GM18498 (cell line): ENCODE data around the gene CCR2.
"Not testable (repeated sequence)": the region's sequence is repeated elsewhere in the genome, so short reads cannot be mapped to it uniquely, and the experiment has no call there.

Experiments used
- ATAC-seq: cut with Tn5 transposase; IDR thresholded peaks from one replicate; pipeline ENCODE4 v1.9.1; 2021; ENCODE audit warnings: mild to moderate bottlenecking, moderate library complexity; ENCODE audit not compliant: unreplicated experiment

CCR2 gene

GRCh38 chr3:46353647-46354410, at the start of gene CCR2:
CCR2 (plus strand) TSS chr3:46354111; CDS start chr3:46357528, 3,417 bp downstream.
- ATAC-seq, result no peak

GRCh38 chr3:46304739-46305138, 49.2 kb upstream of the CCR2 start:
- ATAC-seq, result no peak

GRCh38 chr3:46312991-46313390, 40.9 kb upstream of the CCR2 start:
- no peak for ATAC-seq

- ATAC-seq, result peak; percentile 72
Measured at GRCh38 chr3:46314517-46314916, 39.4 kb upstream of the CCR2 start.

- ATAC-seq, result no peak
Measured at GRCh38 chr3:46316206-46316605, 37.7 kb upstream of the CCR2 start.

- ATAC-seq, result no peak
Measured at GRCh38 chr3:46318207-46318927, 35.5 kb upstream of the CCR2 start.

- ATAC-seq, result peak; percentile 59
Measured at GRCh38 chr3:46321461-46322104, 32.3 kb upstream of the CCR2 start.

- ATAC-seq, result no peak
Measured at GRCh38 chr3:46324036-46324435, 29.9 kb upstream of the CCR2 start.

- ATAC-seq, result no peak
Measured at GRCh38 chr3:46325645-46326300, 28.1 kb upstream of the CCR2 start.

- not testable (repeated sequence) for ATAC-seq
Measured at GRCh38 chr3:46330676-46331075, 23.2 kb upstream of the CCR2 start.

- ATAC-seq, result no peak
Measured at GRCh38 chr3:46334741-46335478, 19.0 kb upstream of the CCR2 start.

GRCh38 chr3:46335541-46335940, 18.4 kb upstream of the CCR2 start:
- no peak for ATAC-seq

GRCh38 chr3:46337911-46338310, 16.0 kb upstream of the CCR2 start:
- no peak for ATAC-seq

GRCh38 chr3:46338840-46339239, 15.1 kb upstream of the CCR2 start:
- ATAC-seq, result no peak

GRCh38 chr3:46344476-46344875, 9.4 kb upstream of the CCR2 start:
- ATAC-seq, result no peak

- no peak for ATAC-seq
Measured at GRCh38 chr3:46348823-46349482, 5.0 kb upstream of the CCR2 start.

- peak; percentile 76 for ATAC-seq
Measured at GRCh38 chr3:46349484-46350261, 4.2 kb upstream of the CCR2 start.

- peak; percentile 32 for ATAC-seq
Measured at GRCh38 chr3:46350262-46350565, 3.7 kb upstream of the CCR2 start.

- ATAC-seq, result no peak
Measured at GRCh38 chr3:46351646-46352045, 2.3 kb upstream of the CCR2 start.
